IPS DF 4.7 (cell line): Measurements from ENCODE around the gene NAV2.
"Not testable (repeated sequence)": the region's sequence is repeated elsewhere in the genome, so short reads cannot be mapped to it uniquely, and the experiment has no call there.

Source experiments
- DNase-seq: peaks from one replicate; pipeline ENCODE4 v3.0.0-alpha.2; 2013; ENCODE audit warnings: low spot score; ENCODE audit errors: extremely low read depth

NAV2 gene

GRCh38 chr11:19890308-19890707 is 177.7 kb downstream of the NAV2 start:
- DNase-seq, result no peak

GRCh38 chr11:19891022-19891421 is 178.4 kb downstream of the NAV2 start:
- no peak for DNase-seq

- DNase-seq, result no peak
Observed at GRCh38 chr11:19892387-19892786, 179.8 kb downstream of the NAV2 start.

GRCh38 chr11:19892876-19893275 is 180.2 kb downstream of the NAV2 start:
- DNase-seq, result no peak

- no peak for DNase-seq
Observed at GRCh38 chr11:19894404-19894803, 181.8 kb downstream of the NAV2 start.

GRCh38 chr11:19895037-19895436 is 182.4 kb downstream of the NAV2 start:
- DNase-seq, result not testable (repeated sequence)

- no peak for DNase-seq
Observed at GRCh38 chr11:19895776-19896175, 183.1 kb downstream of the NAV2 start.

- DNase-seq, result peak; percentile 62
Observed at GRCh38 chr11:19903620-19904069, 191.0 kb downstream of the NAV2 start.

- DNase-seq, result peak; percentile 19
Observed at GRCh38 chr11:19905280-19905853, 192.7 kb downstream of the NAV2 start.

- DNase-seq, result no peak
Observed at GRCh38 chr11:19906126-19906525, 193.5 kb downstream of the NAV2 start.

GRCh38 chr11:19907008-19907579 is 194.5 kb downstream of the NAV2 start:
- no peak for DNase-seq

GRCh38 chr11:19907839-19908238 is 195.2 kb downstream of the NAV2 start:
- DNase-seq, result no peak

GRCh38 chr11:19910931-19911330 is 198.3 kb downstream of the NAV2 start:
- no peak for DNase-seq

- no peak for DNase-seq
Observed at GRCh38 chr11:19912115-19912957, 199.7 kb downstream of the NAV2 start.

- no peak for DNase-seq
Observed at GRCh38 chr11:19912958-19913892, 200.6 kb downstream of the NAV2 start.

- DNase-seq, result no peak
Observed at GRCh38 chr11:19913893-19914249, 201.2 kb downstream of the NAV2 start.

- no peak for DNase-seq
Observed at GRCh38 chr11:19915808-19916207, 203.2 kb downstream of the NAV2 start.

GRCh38 chr11:19917069-19917468 is 204.4 kb downstream of the NAV2 start:
- DNase-seq, result no peak

- no peak for DNase-seq
Observed at GRCh38 chr11:19918302-19919049, 205.8 kb downstream of the NAV2 start.

GRCh38 chr11:19919050-19919561 is 206.5 kb downstream of the NAV2 start:
- DNase-seq, result no peak

GRCh38 chr11:19920982-19921381 is 208.3 kb downstream of the NAV2 start:
- DNase-seq, result no peak
